ENCODE data around the gene SRGAP3.
A peak's percentile ranks its signal among the peaks of the same experiment; 100 is the strongest.

SRGAP3 gene

DNA sequence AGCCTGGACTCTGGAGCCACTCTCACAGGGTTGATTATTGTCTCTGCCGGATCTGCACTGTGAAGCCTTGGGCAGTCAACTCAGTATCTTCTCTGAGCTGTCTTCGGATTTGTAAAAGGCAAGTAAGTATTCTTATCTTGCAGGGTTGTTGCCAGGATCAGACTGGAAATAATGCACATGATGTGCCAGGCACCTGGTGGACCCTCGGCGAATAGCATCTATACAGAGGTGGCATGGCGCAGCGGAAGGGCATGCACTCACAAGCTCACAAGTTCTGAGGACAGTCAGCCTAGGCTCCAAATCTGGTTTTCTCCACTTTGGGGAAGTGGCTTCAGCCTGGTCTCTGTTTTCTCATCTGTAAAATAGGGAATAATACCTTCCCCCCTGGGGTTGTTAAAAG is 113.9 kb downstream of the SRGAP3 start:
- TF ChIP-seq CTCF (conservative IDR thresholded peaks at IDR 0.05) = no peak
- H3K27ac ChIP-seq = no peak overlapping the region

DNA sequence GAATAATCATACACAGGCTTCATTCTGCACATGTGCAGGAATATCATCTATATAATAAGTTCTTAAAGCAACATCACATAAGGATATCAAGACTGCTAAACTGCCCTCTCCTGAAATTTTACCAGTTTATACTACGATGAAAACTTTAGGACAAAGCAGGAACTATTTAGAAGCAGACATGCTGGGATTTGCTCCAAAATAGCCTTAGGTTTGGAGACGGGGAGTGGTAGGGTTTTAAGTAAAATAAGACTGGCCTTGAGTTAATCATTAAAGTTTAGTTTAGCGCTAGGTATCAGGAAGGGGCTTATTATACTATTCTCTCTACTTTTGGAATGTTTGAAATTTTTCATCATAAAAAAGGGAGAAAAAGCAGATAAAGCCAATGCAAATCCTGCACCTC is 115.8 kb downstream of the SRGAP3 start:
- no peak for TF ChIP-seq CTCF (conservative IDR thresholded peaks at IDR 0.05)

GRCh38 chr3:9130345-9131305 is 118.8 kb downstream of the SRGAP3 start:
- peak overlapping the region; percentile 6; the same call in 1 of the 2 replicates for H3K27ac ChIP-seq
- no peak for TF ChIP-seq CTCF (conservative IDR thresholded peaks at IDR 0.05)

More for the DNA sequence above, 115.8 kb downstream of the SRGAP3 start:
- H3K27ac ChIP-seq = no peak overlapping the region

DNA sequence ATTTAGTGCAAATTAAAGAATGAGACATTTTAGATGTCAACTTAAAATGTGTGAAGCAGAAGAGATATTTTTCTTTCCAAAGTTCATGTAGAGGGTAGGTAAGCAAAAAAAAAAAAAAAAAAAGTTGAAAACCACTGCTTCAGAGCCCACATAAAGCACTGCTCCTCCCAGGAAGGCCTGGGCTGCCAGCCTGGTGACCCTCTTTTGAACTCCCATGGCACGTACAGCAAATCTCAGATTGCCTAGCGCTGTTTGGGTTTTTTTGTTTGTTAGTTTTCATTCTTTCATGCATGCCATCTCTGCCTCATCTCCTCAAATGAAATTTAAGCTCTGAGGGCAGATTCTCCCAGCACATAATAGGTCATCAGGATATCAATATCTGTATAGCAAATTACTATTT is 120.1 kb downstream of the SRGAP3 start:
- H3K27ac ChIP-seq = no peak overlapping the region
- no peak for TF ChIP-seq CTCF (conservative IDR thresholded peaks at IDR 0.05)

- H3K27ac ChIP-seq = peak overlapping the region; percentile 14; the same call in 1 of the 2 replicates
Measured at GRCh38 chr3:9125278-9125951, 124.0 kb downstream of the SRGAP3 start.

DNA sequence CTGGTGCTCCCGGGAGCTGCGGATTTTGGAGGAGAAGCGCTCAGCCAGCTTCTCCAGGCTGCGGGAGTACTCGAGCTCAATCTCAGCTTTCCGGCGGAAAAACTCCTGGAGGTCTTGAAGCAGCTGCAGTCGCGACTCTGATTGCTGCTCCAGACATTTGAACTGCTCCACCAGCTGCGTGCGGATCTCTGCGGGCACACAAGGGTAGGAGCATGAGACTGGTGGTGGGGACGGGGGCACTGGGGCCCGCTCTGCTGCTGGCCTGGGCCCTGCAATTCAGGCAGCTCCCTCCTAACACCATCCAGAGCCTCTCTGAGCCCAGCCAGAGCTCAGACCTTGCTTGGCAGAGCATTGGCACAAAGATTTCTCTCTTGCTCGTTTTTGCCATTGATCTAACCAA is 124.7 kb downstream of the SRGAP3 start:
- peak overlapping the region; percentile 14; the same call in 1 of the 2 replicates for H3K27ac ChIP-seq
- TF ChIP-seq CTCF (conservative IDR thresholded peaks at IDR 0.05) = no peak

More at GRCh38 chr3:9125278-9125951, 124.0 kb downstream of the SRGAP3 start:
- TF ChIP-seq CTCF (conservative IDR thresholded peaks at IDR 0.05) = no peak

GRCh38 chr3:9123840-9124239 is 125.6 kb downstream of the SRGAP3 start:
- TF ChIP-seq CTCF (conservative IDR thresholded peaks at IDR 0.05) = no peak
- H3K27ac ChIP-seq = peak overlapping the region; percentile 16; the same call in 1 of the 2 replicates

Measured in VCaP (cell line).